ENCODE measurements around the gene TIPRL.

GRCh38 chr1:168146626-168147025 is 32.1 kb upstream of the TIPRL start:
- TF ChIP-seq POLR2A (IDR thresholded peaks at IDR 0.05) (no peak), CTCF (IDR thresholded peaks at IDR 0.05) (no peak)
